ENCODE measurements around the gene KDM2A.

Gene KDM2A

DNA sequence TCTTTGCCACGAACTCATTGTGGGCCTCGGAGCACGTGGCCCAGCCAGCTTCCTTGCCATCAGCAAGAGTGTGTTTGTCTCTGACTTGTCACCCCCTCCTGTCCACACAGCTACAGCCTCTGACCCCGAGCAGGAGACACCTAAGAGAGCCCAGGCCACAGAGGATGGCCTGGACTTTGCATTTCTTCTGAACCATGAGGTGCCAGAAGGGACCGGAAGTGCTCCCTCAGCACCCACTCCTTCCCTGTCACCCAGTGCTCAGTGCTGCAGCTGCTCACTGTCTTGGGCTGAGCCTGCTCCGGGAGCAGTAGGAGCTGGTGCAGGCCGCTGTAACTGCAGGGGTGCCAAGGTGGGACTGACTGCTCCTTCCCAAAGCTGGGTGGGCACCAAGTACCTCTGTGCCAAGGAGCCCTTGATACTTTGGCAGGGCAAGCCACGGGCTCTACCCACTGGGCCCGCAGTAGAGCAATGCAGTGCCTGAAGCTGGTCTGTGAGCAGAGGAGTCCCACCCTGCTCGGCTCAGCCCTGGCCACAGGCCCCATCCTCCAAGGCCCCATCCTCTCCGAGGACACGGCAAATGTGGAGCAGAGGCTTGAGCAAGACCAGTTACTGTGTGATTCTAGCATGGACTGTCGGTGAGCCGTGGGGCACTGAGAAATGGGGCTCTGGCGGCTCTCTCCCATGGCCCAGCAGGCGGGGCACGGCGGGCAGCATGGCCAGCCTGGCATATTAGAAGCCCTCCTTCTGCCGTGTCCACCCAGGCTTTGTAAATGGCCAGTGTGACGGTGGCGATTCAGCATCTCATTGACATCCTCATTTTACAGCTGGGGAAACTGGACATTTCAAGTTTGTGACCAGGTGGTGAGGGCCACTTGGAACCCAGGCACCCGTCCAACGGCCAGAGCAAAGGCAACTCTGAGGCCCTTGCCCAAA lies 153.5 kb downstream of the KDM2A start:
- Mint-ChIP-seq H3K9me3 (no peaks in the 10 kb centered on the region), H3K27me3 (no peaks in the 10 kb centered on the region), H3K4me3 (peak overlapping the region; percentile 93), H3K27ac (peak overlapping the region; percentile 96), H3K36me3 (peaks cover 64% of the 10 kb centered on the region), H3K4me1 (peaks cover 97% of the 10 kb centered on the region)
- ATAC-seq, result no peak

DNA sequence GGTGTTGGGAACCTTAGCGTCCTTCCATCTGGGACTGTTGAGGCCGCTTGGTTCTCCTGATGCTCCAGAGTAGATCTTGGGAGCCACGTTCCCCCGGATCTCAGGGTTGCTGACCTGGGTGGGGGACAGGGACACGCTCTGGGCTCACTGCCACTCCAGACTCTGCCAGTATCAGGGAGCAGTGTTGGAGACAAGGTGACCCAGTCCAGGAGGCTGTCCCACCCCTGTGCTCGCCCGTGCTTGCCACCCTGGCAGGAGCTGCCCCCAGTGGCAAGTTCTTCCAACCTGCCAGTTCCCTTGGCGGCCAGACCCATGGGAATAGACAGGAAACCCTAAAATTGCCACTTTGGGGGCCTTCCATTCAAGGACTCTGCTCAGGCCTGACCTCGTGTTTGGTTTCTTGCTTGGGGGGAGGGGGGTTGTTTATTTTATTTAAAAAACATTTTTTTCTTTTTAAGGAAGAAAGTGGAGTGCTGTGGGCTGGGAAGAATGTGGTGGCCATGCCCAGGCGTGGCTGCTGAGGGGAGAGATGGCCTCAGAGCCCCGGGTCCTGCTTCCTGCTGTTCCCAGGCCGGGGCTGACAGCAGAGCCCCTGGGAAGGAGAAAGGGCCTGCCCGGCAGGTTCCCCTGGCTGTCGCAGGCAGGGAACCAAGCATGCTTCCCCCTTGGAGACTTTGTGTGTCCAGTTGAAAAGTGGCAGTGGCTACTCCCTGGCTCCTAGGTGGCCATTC lies 154.4 kb downstream of the KDM2A start:
- ATAC-seq, result no peak
- Mint-ChIP-seq H3K27ac (peak overlapping the region; percentile 96), H3K9me3 (no peaks in the 10 kb centered on the region), H3K4me1 (peaks cover 97% of the 10 kb centered on the region), H3K36me3 (peaks cover 60% of the 10 kb centered on the region), H3K4me3 (peak overlapping the region; percentile 93), H3K27me3 (no peaks in the 10 kb centered on the region)

DNA sequence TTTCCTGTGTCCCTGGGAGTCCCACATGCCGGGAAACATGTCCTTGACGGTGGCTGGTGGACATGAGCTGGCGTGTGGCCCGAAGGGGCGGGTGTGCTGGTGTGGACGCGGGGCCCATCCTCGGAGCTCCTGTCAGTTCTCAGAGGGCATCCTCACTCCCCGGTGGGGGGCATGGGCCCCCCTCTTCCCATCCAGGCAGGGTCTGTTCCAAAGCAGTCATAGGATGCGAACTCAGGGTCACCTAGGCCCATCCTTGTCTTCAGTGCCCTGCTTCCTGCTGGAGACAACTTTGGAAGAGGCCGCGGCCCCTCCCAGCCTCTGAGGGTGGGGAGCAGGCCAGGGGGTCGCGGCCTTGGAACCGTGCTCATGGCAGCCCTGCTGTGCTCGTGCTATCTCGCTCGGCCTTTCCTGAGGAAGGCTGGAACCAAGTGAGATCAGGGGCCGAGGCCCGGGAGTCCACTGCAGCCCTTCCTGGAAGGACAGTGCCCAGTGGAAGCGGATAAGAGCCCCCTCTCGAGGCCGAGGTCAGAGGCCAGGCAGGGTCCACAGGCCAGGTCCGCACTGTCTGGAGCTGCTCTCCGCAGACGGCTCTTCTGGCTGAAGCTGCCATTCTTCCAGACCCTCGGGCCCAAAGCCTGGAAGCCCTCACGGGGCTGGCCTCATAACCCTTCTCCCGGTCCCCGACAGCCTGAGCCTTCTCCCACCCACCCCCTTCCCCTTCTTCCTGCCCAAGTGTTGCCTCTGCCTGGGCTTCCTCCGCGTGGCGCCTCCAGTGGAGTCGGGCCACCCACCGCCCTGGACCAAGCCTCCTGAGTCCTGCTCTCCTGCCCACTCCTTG lies 155.9 kb downstream of the KDM2A start:
- peaks cover 62% of the 10 kb centered on the region for H3K36me3 Mint-ChIP-seq
- peak overlapping the region; percentile 96 for H3K27ac Mint-ChIP-seq
- peaks cover 100% of the 10 kb centered on the region for H3K4me1 Mint-ChIP-seq
- H3K9me3 Mint-ChIP-seq, result no peaks in the 10 kb centered on the region
- peak overlapping the region; percentile 70 for H3K4me3 Mint-ChIP-seq
- H3K27me3 Mint-ChIP-seq, result no peaks in the 10 kb centered on the region
- no peak for ATAC-seq

DNA sequence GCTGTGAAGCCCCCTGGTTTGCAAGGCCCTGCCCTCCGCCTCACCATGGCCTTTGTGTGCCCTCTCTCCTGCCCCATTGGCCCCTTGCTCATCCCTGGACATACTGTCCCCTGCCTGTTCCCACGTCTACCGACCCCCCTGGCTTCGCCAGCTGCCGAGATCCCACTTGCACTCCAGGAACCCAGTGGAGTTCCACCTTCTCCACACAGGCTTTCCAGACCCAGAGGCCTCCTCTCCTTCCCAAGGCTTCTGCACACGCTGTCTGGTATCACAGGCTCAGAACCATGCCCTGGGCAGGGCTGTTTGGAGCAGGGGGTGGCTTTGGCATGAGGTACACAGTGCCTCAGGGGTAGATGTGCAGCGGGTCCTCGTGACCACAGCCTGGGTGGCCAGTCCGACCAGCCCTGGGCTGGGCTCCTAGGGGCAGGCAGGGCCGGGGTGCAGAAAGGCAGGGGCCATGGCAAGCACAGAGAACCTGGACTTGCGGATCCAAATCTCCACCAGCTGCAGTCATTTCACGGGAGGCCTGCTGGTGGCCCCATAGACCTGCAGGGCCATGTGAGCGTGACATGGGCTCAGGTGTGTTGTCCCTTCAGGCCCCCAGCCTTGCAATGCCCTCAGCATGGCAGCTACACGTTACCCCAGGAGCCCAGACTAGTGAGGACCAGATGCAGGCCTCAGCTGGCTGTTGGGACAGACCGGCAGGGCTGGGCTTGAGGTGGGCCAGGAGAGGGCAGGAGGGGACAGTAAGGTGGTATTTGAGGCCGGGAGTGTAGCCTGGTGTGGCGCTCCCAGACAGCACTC lies 156.7 kb downstream of the KDM2A start:
- no peak for ATAC-seq
- Mint-ChIP-seq H3K27ac (peak overlapping the region; percentile 96), H3K4me1 (peaks cover 96% of the 10 kb centered on the region), H3K4me3 (peak overlapping the region; percentile 52), H3K36me3 (peaks cover 62% of the 10 kb centered on the region), H3K27me3 (no peaks in the 10 kb centered on the region), H3K9me3 (no peaks in the 10 kb centered on the region)

DNA sequence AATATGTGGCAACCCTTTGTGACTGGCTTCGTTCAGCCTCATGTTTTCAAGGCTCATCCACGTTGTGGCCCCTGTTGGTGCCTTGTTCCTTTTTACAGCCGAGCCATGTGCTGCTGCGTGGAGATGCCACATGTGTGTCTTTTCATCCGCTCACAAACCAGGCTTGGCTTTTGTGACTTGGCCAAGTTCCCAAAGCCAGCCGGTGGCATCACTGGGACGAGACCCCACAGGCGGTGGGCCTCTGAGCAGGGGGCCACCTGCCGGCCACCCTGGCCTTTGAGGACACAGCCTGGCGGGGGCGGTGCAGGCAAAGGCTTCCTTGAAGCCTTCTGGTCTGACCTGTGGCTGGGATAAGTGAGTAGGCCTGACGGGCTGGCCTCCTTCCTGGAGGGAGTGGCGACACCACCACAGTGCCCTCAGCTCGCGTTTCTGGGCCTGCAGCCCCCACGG lies 157.7 kb downstream of the KDM2A start:
- Mint-ChIP-seq H3K27me3 (no peaks in the 10 kb centered on the region), H3K27ac (peak overlapping the region; percentile 96), H3K36me3 (peaks cover 57% of the 10 kb centered on the region), H3K9me3 (no peaks in the 10 kb centered on the region), H3K4me3 (peak overlapping the region; percentile 68), H3K4me1 (peaks cover 87% of the 10 kb centered on the region)
- ATAC-seq, result peak; percentile 39

DNA sequence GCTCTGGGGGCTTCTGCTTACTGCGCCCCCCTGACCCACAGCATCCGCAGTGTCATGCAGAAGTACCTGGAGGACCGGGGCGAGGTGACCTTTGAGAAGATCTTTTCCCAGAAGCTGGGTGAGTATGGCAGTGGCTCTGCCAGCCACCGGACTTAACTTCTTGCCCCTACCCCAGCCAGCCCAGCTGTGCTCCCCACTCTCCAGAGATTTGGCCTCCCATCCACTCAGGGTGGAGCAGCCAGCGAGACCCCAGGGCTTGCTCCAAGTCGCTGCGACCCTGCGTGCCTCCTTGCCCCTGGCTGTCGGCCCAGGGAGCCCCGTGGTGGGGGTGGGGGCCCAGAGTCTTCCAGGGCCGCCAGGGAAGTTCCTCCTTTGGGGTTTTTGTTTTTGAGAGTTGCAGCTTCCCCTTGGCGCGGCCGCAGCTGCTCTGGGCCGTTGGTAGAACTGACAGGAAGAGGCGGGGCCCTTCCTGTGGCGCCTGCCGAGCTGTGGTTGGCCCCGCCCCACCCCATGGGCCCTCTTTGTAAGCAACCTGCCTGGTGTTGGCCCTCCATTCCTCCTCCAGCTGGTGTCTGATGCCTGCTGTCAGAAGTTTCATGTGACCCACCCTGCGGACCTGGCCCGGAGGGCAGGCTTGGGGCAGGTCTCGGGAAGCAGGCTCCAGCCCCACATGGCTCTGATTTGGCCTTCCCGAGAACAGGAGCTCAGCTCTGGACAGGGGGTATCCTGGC lies 158.3 kb downstream of the KDM2A start:
- ATAC-seq, result peak; percentile 96
- peaks cover 63% of the 10 kb centered on the region for H3K36me3 Mint-ChIP-seq
- no peaks in the 10 kb centered on the region for H3K27me3 Mint-ChIP-seq
- peak overlapping the region; percentile 68 for H3K4me3 Mint-ChIP-seq
- H3K27ac Mint-ChIP-seq, result peak overlapping the region; percentile 96
- H3K4me1 Mint-ChIP-seq, result peaks cover 85% of the 10 kb centered on the region
- H3K9me3 Mint-ChIP-seq, result no peaks in the 10 kb centered on the region

DNA sequence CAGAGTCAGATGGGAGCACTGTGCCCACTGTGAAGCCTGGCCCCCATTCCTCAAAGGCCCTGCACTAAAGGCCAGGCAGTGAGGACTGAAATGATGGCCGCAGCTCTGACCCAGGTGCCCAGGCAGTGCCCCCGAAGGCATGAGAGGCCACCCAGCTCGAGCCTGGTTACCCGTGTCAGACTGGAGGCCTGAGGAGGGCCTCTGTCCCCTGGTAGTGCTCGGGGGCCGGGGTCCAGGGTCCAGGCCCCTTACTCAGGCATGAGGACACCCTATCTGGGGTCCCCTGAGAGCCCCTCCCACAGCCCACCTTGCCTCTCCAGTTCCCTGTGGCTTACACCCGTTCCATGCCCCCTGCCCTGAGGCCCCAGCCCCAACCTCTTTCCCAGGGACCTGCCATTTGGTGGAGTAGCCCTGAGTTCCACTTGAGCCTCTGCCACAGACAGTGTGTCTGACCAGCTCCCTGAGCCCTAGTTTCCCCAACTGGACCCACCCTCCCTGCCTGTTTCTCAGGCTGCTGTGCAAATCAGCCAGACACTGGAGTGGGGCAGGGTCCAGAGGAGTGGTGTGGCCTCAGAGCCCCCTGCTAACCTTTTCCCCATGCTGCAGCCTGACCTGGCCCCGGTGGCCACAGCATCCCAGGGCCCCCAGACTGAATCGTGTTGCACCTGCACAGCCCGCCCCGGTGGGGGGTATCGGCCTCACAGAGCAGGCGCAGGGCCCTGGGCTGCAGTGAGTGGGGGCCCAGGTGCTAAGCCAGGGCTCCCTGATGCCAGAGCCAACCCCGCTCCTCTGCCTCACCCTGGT lies 159.3 kb downstream of the KDM2A start:
- peaks cover 75% of the 10 kb centered on the region for H3K4me1 Mint-ChIP-seq
- peak overlapping the region; percentile 96 for H3K27ac Mint-ChIP-seq
- ATAC-seq, result no peak

DNA sequence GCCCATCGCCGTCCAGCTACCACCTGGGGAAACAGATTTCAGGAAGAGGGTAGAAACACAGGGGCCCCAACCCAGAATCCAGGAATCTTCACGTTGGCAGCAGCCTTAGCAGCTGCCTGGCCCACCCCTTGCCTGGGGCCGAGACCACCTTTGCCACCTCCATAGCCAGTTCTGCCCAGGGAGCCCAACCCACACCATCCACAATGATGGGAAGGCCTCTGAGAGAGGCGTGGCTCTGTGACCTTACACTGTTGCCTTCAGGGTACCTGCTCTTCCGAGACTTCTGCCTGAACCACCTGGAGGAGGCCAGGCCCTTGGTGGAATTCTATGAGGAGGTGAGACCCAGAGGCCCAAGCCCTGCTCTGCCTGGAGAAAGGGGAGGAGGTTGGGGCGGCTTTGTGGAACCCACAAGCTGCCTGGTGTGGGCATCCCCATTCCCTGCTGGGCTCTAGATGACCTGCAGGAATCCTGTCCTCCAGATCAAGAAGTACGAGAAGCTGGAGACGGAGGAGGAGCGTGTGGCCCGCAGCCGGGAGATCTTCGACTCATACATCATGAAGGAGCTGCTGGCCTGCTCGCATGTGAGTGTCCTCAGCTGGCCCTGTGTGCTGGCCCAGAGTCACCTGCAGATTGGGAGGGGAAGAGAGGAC lies 160.0 kb downstream of the KDM2A start:
- peaks cover 76% of the 10 kb centered on the region for H3K36me3 Mint-ChIP-seq
- H3K9me3 Mint-ChIP-seq, result no peaks in the 10 kb centered on the region
- H3K27me3 Mint-ChIP-seq, result no peaks in the 10 kb centered on the region
- peak overlapping the region; percentile 96 for H3K27ac Mint-ChIP-seq
- peak overlapping the region; percentile 23 for H3K4me3 Mint-ChIP-seq
- H3K4me1 Mint-ChIP-seq, result peaks cover 68% of the 10 kb centered on the region
- no peak for ATAC-seq

More for the DNA sequence above, 159.3 kb downstream of the KDM2A start:
- Mint-ChIP-seq H3K4me3 (peak overlapping the region; percentile 68), H3K27me3 (no peaks in the 10 kb centered on the region), H3K9me3 (no peaks in the 10 kb centered on the region), H3K36me3 (peaks cover 70% of the 10 kb centered on the region)

DNA sequence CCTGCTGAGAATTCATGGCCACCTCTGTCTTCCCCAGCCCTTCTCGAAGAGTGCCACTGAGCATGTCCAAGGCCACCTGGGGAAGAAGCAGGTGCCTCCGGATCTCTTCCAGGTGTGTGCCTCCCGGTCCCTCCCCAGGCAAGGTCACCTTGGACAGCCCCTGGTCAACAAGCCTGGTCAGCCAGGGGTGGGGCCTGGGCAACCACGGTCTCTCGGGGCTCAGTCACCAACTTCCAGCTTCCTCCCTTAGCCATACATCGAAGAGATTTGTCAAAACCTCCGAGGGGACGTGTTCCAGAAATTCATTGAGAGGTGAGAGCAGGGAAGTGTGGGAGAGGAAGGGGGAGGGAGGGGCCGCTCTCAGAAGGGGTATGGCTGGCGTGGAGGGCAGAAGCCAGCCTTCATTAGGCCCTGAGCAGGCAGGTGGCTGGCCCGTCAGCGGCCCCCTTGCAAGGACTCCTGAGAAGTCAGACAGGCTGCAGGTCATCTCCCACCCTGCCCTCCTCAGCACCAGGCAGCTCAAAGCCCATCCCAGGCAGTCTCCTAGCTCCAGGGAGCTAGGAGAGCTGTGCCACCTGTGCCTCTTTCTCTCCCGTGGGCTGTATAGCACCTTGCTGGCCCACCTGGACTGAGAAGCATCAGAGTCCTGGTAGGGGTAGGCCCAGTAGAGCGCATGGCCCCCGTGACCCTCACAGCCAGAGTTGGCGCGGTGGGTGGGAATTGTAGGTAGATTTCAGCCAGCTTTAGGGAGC lies 160.7 kb downstream of the KDM2A start:
- Mint-ChIP-seq H3K27me3 (no peaks in the 10 kb centered on the region), H3K4me3 (no peak overlapping the region), H3K4me1 (peaks cover 61% of the 10 kb centered on the region), H3K27ac (peak overlapping the region; percentile 96), H3K9me3 (no peaks in the 10 kb centered on the region), H3K36me3 (peaks cover 74% of the 10 kb centered on the region)
- ATAC-seq, result no peak

DNA sequence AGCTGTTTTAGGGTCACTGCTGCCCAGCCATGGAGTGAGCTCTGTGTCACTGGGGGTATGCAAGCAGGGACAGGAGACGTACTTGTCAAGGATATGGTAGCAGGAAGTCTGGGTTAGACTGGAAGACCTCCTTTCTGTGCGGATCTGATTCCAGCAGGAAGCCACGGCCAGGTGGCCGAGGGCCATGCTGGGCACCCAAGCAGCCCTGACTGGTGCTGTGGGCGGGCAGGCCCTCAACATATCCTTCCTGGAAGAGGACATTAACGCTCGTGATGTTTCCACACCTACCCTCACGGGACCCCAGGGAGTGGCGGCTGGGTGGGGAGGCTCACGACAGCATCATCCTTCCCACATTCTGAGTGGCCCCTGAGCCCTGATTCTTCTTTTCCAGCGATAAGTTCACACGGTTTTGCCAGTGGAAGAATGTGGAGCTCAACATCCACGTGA lies 161.3 kb downstream of the KDM2A start:
- no peak for ATAC-seq
- peaks cover 55% of the 10 kb centered on the region for H3K4me1 Mint-ChIP-seq
- no peaks in the 10 kb centered on the region for H3K27me3 Mint-ChIP-seq
- H3K27ac Mint-ChIP-seq, result peak overlapping the region; percentile 96
- H3K4me3 Mint-ChIP-seq, result no peak overlapping the region
- no peaks in the 10 kb centered on the region for H3K9me3 Mint-ChIP-seq
- peaks cover 71% of the 10 kb centered on the region for H3K36me3 Mint-ChIP-seq

DNA sequence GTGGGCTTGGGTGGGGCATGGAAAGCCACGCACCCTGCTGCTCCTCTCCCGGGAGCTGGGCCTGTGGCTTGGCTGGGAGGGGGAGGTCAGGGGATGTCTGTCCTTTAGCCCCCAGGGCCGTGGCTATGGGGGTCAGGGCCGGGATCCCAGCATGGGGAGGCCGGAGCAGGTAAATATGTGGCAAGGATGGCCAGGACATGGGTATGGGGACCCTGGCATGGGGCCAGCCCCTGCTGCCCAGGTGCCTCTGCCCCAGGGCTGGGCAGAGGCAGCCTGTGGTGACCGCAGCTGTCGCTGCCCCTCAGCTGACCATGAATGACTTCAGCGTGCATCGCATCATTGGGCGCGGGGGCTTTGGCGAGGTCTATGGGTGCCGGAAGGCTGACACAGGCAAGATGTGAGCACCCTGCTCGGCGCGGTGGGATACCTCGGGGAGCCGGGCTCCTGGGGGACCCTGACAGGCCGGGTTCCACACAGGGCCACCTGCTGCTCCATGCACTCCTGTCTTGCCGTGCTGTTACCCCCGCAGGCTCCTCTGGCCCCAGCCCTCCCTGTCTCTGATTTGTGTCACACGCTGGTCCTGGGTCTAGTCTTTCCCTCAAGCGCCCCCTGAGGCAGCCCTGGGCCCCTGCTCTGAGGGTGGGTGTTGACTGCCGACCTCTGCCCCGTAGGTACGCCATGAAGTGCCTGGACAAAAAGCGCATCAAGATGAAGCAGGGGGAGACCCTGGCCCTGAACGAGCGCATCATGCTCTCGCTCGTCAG lies 161.9 kb downstream of the KDM2A start:
- no peaks in the 10 kb centered on the region for H3K9me3 Mint-ChIP-seq
- no peak overlapping the region for H3K4me3 Mint-ChIP-seq
- peaks cover 54% of the 10 kb centered on the region for H3K4me1 Mint-ChIP-seq
- ATAC-seq, result no peak
- H3K27me3 Mint-ChIP-seq, result no peaks in the 10 kb centered on the region
- peaks cover 70% of the 10 kb centered on the region for H3K36me3 Mint-ChIP-seq
- H3K27ac Mint-ChIP-seq, result peak overlapping the region; percentile 96

Measured in stimulated activated memory B cell treated with anti-CD40 and anti-IgM and Interleukin-4, amounts not matched to agents 10 μg/mL and 1 μg/mL and 100 μg/mL, for 72 hours (primary cell).